Liver (tissue), 3 donors: ENCODE results near the gene KRT26.

Experiments used
- ATF3 ChIP-seq: IDR thresholded peaks from 2 replicates; pipeline ENCODE4 v1.6.1; 2016; ENCODE audit warnings: antibody characterized with exemption
- CTCF ChIP-seq: fragments of 150-350 bp; IDR thresholded peaks from 2 replicates; pipeline ENCODE4 v1.5.1; 2017; ENCODE audit warnings: improper control_type of control experiment, low read depth, low read length; ENCODE audit not compliant: missing input control
- HNF4G ChIP-seq: IDR thresholded peaks from 2 replicates; pipeline ENCODE4 v1.6.1; 2016; ENCODE audit warnings: antibody characterized with exemption
- JUND ChIP-seq, 2 donors: IDR thresholded peaks; 2 replicates each; pipeline ENCODE4 v1.6.1; 2016; ENCODE audit warnings: antibody characterized with exemption in 2 of 2
- MAX ChIP-seq: IDR thresholded peaks from 2 replicates; pipeline ENCODE4 v1.6.1; 2016; ENCODE audit warnings: antibody characterized with exemption
- RAD21 ChIP-seq, 2 donors: IDR thresholded peaks; 2 replicates each; pipeline ENCODE4 v1.6.1; 2016; ENCODE audit warnings: antibody characterized with exemption in 2 of 2, mild to moderate bottlenecking in 2 of 2
- REST ChIP-seq: IDR thresholded peaks from 2 replicates; pipeline ENCODE4 v1.6.1; 2016; ENCODE audit warnings: antibody characterized with exemption, mild to moderate bottlenecking
- TAF1 ChIP-seq: conservative IDR thresholded peaks from 2 replicates; pipeline ENCODE4 v1.6.1; 2016; ENCODE audit warnings: antibody characterized with exemption, mild to moderate bottlenecking
- YY1 ChIP-seq: IDR thresholded peaks from 2 replicates; pipeline ENCODE4 v1.6.1; 2016; ENCODE audit warnings: antibody characterized with exemption, mild to moderate bottlenecking
- donor health status: healthy.
- donor health status: healthy.

GRCh38 chr17:40809721-40810421 lies 37.9 kb upstream of the KRT26 start:
- TF ChIP-seq MAX, result no peak
- no peak for TF ChIP-seq CTCF
- no peak for TF ChIP-seq JUND (IDR thresholded peaks at IDR 0.05)
- TF ChIP-seq RAD21 (IDR thresholded peaks at IDR 0.05), result no peak
- no peak for TF ChIP-seq REST
- TF ChIP-seq TAF1, result no peak
- TF ChIP-seq YY1, result no peak
- TF ChIP-seq ATF3, result no peak
- no peak for TF ChIP-seq HNF4G
